HG02938 (cell line): ENCODE measurements around the gene FILIP1L.

ENCODE experiments used
- ATAC-seq: cut with Tn5 transposase; IDR thresholded peaks from one replicate; pipeline ENCODE4 v1.9.1; 2021; ENCODE audit warnings: mild to moderate bottlenecking, moderate library complexity; ENCODE audit not compliant: unreplicated experiment

The FILIP1L gene

DNA sequence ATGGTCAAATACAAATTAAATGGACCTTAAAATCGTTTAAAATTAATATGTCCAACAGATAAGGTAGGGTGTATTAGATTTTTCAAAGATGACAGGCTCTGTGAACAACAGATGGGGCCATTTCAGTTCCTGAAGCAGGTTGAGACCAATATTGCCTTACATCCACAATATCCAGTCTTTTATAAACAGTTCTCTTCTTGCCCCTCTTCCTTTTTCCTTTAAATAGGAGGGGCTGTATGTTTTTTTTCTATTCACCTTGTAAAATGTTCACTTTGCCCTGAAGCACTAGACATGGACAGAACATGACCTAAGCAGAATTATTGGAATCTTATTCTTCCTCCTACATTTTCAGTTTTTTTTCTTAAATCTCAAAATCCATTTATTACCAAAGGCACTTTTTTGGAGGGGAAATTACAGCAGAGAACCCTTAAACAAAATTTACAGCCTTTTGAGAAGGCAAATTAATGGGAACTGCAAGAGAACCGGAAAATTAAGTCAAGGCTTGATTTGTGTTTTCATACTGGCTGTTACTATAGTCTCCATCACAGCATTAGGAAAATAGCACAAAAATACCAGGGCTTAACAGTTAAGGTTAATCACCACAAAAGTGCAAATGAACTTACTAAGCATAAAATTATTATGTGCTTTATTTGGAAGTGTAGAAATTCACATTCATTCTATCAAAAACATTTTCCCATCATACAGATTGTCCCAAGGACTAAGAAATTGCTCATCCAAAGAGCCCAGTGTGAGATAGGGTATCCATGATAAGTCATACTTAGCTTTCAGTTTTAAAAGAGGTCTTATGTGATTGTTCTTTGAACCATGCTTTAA is 240.8 kb downstream of the FILIP1L start:
- no peak for ATAC-seq

DNA sequence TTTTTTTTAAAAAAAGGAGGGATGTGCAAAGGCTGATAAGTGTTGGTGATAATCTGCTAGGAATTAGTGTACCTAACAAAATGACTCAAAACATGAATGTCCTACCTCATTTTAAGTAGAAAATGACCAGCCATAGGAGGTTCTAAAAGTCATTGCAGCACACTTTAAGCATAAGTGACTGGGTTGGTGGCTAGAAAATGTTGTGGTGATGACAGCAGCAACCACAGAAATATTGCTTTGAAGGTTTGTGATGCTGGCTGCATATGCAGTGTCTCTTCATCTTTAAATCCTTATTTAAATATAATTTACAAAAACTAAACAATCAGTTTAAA is 241.4 kb downstream of the FILIP1L start:
- peak; percentile 57 for ATAC-seq

DNA sequence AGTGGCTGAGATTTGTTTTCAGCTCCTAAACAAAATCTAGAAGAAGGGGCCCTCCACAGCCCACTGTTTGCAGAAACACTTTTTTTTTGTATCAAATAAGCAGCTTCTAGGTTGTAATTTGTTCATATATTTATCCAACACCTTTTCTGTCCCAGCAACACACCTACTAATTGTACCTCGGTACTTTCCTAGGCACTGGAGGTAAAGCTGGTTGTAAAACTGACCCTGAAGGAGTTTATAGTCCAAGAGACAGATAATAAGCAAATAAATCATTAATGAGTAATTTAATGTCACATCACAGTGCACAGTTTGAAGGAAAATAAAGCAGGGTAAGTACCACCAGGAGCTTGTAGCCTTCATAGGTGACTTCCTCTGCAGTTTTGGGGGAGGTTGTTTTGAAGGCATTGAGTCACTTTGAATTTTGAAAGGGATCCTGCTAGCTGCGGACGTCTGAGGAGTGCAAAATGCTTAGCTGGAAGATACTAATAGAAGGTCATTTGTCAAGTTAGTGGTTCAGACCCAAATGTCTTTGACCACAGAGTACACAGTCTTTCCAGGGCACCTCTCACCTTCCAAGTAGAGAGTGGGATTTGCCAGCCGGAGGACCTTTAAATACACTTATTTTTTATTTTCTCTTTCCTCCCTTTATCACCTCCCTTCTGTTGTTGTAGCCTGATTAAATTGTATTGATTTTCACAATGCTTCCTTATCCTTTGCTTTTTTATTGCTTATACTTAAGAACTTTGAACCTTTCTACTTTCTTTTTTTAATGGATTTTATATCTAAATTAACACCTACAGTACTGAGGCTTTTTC is 242.9 kb downstream of the FILIP1L start:
- ATAC-seq: no peak

DNA sequence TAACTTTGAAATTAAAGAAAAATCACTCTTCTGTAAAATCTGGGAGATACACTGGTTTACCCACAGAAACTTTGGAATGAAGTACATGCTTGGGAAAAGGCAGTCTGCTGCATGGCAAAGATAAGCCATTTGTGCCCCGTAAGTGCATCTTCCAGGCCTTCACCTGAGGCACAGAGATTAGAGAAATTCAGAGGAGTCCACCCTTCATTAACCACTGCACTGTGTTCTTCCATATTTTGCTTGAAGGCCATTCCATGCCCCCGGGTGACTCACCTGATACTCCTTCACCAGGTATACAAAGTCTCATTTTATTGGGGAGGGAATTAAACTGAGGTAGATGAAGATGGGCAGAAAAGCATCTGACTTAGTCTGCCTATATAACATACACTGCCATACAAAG is 243.6 kb downstream of the FILIP1L start:
- ATAC-seq: no peak

DNA sequence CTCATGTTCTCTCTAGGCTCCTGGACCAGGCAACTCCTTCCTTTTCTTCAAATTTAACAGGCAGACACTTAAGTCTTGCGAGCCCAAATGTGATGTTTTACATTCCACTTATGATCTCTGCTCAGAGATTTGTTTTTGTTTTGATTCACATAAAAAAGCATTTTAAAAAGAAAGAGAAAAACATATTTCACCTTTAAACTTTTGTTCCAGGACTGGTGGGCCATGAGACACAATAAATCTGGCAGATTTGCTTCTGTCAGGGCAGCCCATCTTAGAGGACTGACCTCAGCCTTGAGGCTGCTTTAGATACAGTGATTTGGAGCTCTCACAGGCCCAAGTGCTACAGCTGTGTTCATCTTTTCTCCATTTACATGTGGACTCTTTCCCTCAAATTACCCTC is 244.7 kb downstream of the FILIP1L start:
- ATAC-seq: no peak

DNA sequence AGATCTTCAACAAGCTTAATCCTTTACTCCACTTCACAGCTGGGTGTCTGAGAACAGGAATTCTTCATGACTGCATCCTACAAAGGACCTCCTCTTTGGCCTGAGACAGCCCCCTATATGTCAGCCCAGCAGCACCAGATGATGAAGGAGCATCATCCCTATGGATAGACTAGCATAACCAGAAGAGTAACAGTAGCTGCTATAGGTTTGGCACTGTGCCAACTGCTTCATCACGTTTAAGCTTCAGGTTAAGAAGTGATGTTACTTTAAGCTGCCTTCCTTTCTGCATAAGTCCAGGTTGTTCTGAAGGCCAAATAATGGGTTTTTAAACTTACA is 246.0 kb downstream of the FILIP1L start:
- ATAC-seq: no peak

DNA sequence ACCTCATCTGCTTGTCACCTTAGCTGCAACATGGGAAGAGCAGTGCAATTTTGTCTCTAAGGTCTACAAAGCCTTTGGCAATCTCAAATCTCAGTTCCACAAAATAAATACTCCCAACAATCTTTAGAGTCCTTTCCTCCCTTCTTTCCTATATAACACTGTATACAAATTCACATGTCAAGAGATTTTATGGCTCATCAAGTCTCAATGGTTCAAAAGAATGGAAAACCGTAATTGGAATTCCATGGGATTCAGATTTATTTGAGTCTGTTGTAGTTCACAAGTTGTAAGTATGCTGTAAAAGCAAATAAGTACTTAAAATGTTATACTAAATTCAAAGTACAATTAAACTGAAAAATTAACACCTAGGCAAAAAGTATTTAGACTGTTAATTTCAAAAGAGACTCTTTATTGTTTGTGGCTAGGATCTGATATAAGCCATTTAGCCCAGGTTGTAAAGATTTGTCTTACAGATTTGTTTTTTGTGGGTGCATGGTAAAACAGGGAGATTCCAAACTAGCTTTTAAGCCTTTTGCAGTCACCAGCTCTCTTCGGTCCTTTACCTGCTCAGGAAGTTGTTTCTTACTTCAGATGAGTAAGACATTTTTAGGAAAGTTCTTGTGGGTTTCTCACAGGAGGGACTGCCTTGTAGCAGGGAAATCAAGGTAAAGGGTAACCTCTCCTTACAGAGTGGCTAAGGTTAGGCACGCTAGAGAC is 246.5 kb downstream of the FILIP1L start:
- no peak for ATAC-seq

DNA sequence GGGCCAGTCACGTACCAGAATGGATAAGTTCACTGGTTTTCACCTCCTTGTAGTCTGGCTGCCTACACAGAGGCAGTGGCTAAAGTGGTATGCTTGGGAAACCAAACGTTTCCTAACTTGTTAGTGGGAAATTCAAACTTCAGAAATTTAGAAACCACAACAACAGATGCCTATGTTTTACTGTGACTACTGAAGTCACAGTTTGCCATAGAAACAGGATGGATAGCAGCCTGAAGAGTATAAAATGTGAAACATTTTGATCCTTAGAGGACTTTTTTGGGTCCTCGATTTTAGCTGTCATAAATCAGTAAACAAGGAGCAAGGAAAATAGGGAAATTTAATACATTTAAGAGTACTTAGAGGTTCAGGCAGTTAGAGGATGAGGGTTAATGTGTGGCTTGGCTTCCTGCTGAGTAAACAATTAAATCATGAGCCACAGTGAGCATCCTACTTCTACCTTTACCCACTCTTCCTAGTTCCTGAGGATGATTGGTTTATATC is 248.0 kb downstream of the FILIP1L start:
- no peak for ATAC-seq

DNA sequence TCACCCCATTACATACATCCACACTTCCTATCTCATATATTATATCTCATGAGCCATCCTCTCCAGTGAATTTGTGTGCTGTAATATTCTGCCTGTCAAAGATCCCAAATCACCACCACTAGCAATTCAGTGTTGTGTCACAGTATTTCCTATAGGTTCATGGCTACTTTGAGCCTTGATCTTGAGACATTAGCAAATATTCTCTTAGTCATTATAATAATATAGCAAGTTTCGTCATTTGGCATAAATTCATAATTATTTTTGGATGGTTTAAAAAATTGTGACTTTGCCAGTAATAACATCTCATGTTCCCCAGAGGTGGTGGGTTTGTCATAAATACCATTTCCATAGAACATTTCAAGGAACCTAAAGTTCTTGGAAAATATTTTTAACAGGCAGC is 249.0 kb downstream of the FILIP1L start:
- ATAC-seq: no peak

DNA sequence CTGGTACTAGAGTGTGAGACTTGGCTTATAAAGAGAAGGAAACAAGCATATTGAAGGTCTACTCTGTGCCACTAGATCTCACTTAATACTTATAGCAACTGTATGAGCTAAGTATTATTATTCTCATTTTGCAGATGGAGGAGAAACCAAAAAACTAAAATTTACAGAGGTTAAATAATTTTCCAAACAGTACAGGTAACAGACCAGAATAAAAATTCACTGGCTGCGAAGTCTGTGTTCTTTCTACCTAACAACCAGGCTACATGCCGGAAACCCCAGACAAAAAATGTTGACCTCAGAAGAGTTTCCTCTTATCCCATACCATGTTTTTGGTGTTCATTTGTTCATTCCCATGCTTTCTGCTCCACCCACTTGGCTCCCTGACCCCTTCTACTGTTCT is 250.0 kb downstream of the FILIP1L start:
- ATAC-seq: no peak

DNA sequence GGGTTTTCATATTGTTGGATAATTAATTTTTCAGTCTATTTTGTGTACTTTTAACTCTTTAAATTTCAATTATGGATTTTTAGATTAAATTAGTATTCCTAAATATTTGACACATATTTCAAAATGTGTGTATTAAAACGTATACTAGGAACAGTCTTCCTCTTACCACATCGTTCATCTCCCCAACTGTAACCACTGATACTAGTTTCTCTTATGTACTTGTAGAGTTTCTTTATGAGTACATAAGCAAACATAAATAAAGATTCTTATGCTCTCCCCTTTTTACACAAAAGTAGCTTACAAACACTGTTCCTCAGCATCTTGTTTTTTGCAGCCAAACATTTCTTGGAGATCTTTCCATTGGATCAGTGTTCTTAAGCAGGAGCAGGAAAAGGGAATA is 250.7 kb downstream of the FILIP1L start:
- ATAC-seq: peak; percentile 60

DNA sequence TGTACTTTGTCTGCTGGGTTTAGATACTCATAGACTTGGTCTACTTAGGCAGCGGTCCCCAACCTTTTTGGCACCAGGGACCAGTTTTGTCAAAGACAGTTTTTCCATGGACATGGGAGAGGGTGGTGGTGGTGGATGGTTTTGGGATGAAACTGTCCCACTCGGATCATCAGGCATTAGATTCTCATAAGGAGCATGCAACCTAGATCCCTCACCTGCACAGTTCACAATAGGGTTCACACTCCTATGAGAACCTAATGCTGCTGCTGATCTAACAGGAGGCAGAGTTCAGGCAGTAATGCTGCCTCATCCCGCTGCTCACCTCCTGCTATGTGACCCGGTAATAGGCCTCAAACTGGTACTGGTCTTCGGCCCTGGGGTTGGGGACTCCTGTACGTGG is 251.3 kb downstream of the FILIP1L start:
- no peak for ATAC-seq

DNA sequence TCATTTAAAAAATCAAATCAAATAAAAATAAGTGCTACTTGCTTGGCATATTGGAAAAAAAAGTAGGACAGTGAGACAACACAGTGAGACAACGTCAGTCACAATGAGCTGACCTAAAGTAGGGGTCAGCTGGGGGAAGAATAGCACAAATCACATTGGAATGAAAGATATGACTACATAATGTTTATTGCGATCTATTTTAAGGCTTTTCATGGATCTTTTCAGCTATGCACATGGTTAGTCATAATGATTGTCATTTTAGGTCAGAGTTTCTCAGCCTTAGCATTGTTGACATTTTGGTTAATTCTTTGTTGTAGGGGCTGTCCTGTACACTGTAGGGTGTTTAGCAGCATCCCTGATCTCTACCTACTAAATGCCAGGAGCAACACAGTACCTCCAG is 252.1 kb downstream of the FILIP1L start:
- ATAC-seq: no peak

DNA sequence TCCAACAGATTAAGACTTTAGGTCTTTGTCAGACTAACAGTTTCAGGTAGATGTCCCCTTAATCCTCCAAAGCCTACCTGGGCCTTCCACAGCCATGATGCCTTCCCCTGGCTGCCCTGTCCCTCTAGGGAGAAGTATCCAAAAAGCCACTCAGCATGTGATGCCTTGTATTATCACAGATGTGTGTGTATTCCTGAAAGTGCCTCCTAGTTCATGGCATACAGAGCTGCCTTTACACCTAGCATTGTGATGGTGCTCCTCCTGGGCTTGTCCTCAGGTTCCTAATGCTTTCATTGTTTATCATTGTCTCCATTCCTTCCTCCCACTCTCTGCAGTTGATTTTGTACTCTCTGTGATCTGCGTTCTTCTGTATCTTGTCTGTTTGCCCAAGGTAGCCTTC is 253.1 kb downstream of the FILIP1L start:
- ATAC-seq: no peak

DNA sequence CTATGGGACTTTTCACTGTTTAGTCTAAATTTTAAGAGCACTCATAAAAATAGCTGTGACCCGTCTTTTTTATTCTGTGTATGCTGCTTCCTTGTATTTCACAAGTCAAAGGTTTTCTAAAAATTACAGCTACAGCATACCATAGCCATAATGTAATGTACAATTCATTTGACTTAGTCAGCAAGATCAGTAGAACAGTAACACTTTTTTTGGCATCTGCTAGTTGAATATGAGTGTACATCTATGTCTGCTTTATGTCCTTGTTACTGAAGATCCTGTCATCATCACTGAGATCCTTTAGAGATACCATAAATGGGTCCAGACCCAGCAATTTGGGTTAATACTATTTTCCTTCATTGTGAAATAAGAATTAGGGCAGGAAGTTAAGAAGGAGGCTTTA is 254.5 kb downstream of the FILIP1L start:
- ATAC-seq: no peak

DNA sequence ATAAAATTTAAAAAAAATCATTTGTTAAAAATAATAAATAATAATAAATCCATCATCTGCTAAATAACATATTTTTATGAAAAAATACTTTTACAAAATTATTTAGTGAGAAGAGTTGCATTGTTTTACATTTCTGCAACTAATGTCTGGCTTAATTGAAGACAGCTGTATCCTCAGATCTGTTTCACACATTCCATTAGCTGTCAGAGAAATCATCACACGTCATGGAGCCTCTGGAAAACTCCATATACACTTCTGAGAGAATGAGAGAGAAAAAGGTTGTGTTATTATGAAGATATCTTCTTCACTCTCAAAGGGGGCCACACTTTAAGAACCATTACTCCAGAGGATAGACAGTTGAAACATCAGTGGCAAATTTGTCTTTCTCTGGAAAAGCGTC is 255.8 kb downstream of the FILIP1L start:
- no peak for ATAC-seq

DNA sequence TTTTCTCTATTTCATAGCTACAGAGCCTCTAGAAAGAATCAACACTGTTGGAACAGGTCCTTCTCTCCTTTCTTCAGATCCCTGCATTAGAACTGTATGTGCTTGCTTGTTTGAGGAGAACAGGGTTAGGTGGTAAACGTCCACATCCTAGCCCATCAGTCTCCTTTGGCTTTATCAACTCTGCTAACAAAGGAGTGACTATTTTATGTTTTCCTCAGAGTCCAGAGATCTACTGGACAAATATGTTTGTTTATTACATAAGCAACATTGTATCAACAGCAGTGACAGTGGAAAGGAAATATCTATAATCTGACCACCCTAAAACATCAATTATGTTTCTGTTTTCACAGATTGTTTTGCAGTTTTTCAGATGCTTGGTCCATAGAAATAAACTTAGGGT is 257.0 kb downstream of the FILIP1L start:
- ATAC-seq: no peak

DNA sequence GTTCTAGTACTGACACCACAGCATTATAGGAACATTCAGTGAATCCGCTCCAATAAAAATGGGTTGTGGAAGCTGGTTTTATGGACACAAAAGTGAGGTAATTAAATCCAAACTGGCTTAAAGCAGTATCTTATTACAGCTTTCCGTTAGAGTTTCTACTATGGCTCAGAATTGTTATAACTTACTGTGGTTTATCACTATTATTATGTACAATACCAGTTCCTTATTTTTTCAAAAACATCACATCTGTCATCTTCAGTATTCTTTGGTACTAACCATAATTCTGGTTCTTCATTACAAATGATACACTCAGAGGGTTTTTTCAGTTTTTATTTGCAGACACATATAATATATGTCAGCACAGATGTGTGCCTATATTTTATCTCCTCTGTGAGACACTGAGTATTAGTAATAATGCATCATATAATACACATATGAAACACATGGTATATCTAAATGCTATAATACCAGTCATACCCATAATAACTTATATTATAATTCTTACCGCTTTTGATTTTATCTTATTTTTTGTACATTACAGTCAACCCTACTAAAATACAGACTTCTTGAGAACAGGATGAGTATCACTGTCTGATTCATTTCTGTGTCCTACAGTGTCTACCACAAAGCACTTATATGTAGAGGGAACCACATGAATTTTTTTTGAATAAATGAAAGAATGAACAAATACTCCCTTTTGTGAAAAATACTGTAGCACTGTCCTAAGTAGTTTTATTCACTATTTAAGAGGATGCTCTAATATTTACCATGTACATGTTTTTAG is 257.7 kb downstream of the FILIP1L start:
- ATAC-seq: no peak

DNA sequence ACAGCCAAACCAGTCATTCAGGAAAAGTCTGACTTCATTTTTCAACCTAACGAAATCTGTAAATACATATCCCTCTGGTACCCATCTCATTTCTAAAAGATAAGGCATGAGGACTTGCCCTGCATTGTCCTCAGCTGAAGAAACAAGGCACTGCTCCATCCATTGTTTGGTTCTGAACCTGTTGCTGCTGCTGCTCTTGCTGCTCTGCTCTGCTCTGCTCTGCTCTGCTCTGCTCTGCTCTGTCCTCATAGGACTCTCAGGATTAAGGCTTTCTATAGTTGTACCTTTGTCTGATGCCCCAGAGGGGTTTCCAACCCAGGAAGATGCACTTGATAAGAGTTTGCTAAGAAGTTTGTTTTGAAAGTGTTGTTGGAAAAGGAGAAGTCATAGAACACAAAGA is 258.4 kb downstream of the FILIP1L start:
- ATAC-seq: no peak

DNA sequence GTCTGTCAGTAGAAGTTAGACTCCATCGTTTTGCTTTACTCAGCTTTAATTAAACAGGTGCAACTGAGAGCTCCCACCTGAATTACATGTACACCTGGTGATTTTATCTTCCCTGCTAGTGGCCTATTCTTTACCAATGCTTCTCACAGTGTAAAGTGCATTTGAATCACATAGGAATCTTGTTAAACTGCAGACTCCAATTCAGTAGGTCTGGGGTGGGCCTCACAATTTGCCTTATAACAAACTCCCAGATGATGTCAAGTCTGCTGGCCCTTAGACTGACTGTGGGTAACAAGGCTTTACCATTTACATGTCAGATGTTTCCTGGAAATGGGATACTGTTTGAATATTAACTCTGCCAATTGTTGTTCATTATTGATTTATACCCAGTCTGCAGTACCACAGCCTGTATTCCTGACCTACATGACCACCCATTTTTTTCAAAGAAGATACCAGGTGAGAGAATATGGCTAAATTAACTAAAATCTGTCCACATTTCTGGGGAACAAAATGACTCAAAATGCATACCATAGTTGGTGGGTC is 259.5 kb downstream of the FILIP1L start:
- no peak for ATAC-seq

DNA sequence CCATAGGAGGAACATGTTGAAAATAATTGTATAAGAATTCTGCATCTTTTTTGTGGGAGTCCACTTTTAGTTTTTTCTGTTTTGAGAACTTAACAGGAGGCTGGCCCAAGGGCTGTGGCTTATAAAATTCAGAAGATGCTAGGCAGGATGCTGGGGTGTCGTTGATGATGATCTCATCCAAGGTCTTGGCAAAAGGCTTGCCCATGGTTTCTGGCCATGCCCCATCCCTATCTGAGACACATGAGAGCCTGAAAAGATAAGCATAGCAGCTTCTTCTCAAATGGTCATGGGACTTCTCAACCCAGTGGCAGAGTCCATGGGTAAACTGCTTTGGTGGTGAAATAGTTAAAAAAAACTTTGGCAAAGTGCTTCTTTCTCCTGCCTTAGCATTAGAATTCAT is 261.4 kb downstream of the FILIP1L start:
- no peak for ATAC-seq
